ENCODE data around the gene CACNA2D1. TPM values are rescaled to one million over a fixed set of nuclear protein-coding genes. Genes with fewer than 3 reads are reported as not detected.

The CACNA2D1 gene
- total and polyA plus RNA-seq, 8 donors = 0.79 to 5.0 (median 2.1) TPM

GRCh38 chr7:82444220-82444909, 788 bp upstream of the CACNA2D1 start:
- intact Hi-C loops (cut with DNase I) = no loop called here
- no peak for TF ChIP-seq CTCF (IDR thresholded peaks at IDR 0.05)
- DNase-seq (peak in 4 of 6 donors; percentile 13 to 61 (median 36)), ATAC-seq (peak; percentile 51 to 66 (median 60)), FAIRE-seq (no peak)
- WGBS, 2 donors = 24 to 25% methylated on average over 22 of the region's 22 CpGs
- peak overlapping the region; percentile 27 to 62 (median 48) for H3K4me3 ChIP-seq
- H3K9me3 ChIP-seq = no peaks in the 10 kb centered on the region
- H3K36me3 ChIP-seq = no peaks in the 10 kb centered on the region
- peaks cover 0 to 24% (median 13%) of the 10 kb centered on the region in 4 donors for H3K27me3 ChIP-seq
- H3K4me1 ChIP-seq = no peaks in the 10 kb centered on the region
- H3K27ac ChIP-seq = peak overlapping the region in 1 of 4 donors; percentile 65

GRCh38 chr7:82443036-82443546, 486 bp downstream of the CACNA2D1 start:
- no peaks in the 10 kb centered on the region for H3K36me3 ChIP-seq
- peak in 4 of 6 donors; percentile 15 to 73 (median 46) for DNase-seq
- WGBS, 2 donors = 1 to 2% methylated on average over 57 to 64 of the region's 64 CpGs
- no peak for TF ChIP-seq CTCF (IDR thresholded peaks at IDR 0.05)
- peak overlapping the region; percentile 27 to 62 (median 48) for H3K4me3 ChIP-seq
- intact Hi-C loops (cut with DNase I) = no loop called here
- H3K4me1 ChIP-seq = no peaks in the 10 kb centered on the region
- no peaks in the 10 kb centered on the region for H3K9me3 ChIP-seq
- H3K27me3 ChIP-seq = peaks cover 0 to 34% (median 12%) of the 10 kb centered on the region in 4 donors
- H3K27ac ChIP-seq = peak overlapping the region in 3 of 4 donors; percentile 5 to 65 (median 19)
- peak; percentile 32 to 42 (median 36) for ATAC-seq
- FAIRE-seq = no peak

GRCh38 chr7:82442492-82443035, 1.0 kb downstream of the CACNA2D1 start:
- Histone ChIP-seq H3K27ac (peak overlapping the region in 1 of 4 donors; percentile 65), H3K27me3 (peaks cover 0 to 34% (median 12%) of the 10 kb centered on the region in 4 donors), H3K36me3 (no peaks in the 10 kb centered on the region), H3K4me1 (no peaks in the 10 kb centered on the region), H3K4me3 (peak overlapping the region; percentile 27 to 62 (median 48)), H3K9me3 (no peaks in the 10 kb centered on the region)
- DNase-seq = no peak
- no peak for FAIRE-seq
- intact Hi-C loops (cut with DNase I) = no loop called here
- 5 to 7% methylated on average over 22 of the region's 22 CpGs for WGBS, 2 donors
- TF ChIP-seq CTCF (IDR thresholded peaks at IDR 0.05) = no peak
- no peak for ATAC-seq

GRCh38 chr7:82441669-82442478, 1.7 kb downstream of the CACNA2D1 start:
- H3K4me1 ChIP-seq = no peaks in the 10 kb centered on the region
- no peaks in the 10 kb centered on the region for H3K9me3 ChIP-seq
- H3K27me3 ChIP-seq = peaks cover 0 to 34% (median 13%) of the 10 kb centered on the region in 4 donors
- H3K36me3 ChIP-seq = no peaks in the 10 kb centered on the region
- 62 to 64% methylated on average over 9 of the region's 9 CpGs for WGBS, 2 donors
- no peak for FAIRE-seq
- intact Hi-C loops (cut with DNase I) = no loop called here
- H3K4me3 ChIP-seq = peak overlapping the region in 1 of 4 donors; percentile 62
- no peak for DNase-seq
- no peak overlapping the region for H3K27ac ChIP-seq
- TF ChIP-seq CTCF (IDR thresholded peaks at IDR 0.05) = no peak
- no peak for ATAC-seq

All from pancreas (tissue), 10 donors.